Measurements from ENCODE around the gene RNF217. TPM values are rescaled to one million over a fixed set of nuclear protein-coding genes. Genes with fewer than 3 reads are reported as not detected.

RNF217 gene
- total RNA-seq, 4 donors from 2014 or later, result 4.5 to 15.5 (median 12.4) TPM

DNA sequence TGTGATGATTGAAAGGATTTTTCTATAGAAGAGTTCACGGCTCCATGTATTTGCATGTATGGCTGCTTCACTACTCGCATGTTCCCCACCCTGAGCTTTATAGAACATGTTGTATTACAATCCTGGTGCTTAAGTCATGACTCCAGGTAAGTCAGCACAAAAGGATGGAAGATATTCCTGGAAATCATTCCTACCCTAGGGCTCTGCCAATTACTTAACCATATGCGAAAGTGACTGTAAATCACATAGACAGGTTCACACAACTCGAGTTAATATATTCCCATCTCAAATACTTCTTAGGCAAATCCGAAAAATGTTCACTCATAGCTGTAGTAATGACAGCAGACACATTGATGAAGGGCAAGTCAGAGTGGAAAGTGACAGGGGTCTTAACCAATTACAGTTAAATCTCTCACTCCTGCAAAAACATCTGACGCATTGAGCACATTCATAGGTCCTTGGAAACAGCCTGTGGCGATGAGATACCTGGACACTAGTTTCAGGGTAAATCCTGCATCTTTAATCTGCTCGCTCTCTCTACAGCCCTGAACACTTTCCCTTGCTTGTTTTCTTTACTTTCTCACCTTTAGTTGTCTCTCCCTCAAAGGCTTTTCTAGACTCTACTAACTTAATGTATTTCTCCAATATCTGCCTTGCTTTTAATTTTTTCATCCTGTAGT, 35.1 kb downstream of the RNF217 start:
- H3K4me1 ChIP-seq, result peaks cover 86 to 91% of the 10 kb centered on the region in 2 donors
- DNase-seq, result no peak
- H3K9me3 ChIP-seq, result no peaks in the 10 kb centered on the region
- in situ Hi-C loops (cut with MboI; ENCODE audit: low sequenced_read_pairs in 4 of 4), result loop anchor here in 1 of 4 donors (25.0 kb wide), 1 partner anchor 290 kb away; no protein-coding TSS in a partner anchor
- H3K27ac ChIP-seq, result peak overlapping the region in 1 of 4 donors; percentile 7
- no peak overlapping the region for H3K4me3 ChIP-seq
- TF ChIP-seq, protein P1, sequence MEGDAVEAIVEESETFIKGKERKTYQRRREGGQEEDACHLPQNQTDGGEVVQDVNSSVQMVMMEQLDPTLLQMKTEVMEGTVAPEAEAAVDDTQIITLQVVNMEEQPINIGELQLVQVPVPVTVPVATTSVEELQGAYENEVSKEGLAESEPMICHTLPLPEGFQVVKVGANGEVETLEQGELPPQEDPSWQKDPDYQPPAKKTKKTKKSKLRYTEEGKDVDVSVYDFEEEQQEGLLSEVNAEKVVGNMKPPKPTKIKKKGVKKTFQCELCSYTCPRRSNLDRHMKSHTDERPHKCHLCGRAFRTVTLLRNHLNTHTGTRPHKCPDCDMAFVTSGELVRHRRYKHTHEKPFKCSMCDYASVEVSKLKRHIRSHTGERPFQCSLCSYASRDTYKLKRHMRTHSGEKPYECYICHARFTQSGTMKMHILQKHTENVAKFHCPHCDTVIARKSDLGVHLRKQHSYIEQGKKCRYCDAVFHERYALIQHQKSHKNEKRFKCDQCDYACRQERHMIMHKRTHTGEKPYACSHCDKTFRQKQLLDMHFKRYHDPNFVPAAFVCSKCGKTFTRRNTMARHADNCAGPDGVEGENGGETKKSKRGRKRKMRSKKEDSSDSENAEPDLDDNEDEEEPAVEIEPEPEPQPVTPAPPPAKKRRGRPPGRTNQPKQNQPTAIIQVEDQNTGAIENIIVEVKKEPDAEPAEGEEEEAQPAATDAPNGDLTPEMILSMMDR (IDR thresholded peaks at IDR 0.05 in 4 of 5, conservative IDR thresholded peaks at IDR 0.05 in 1 of 5), result no peak
- no peak for TF ChIP-seq POLR2A (IDR thresholded peaks at IDR 0.05)
- H3K27me3 ChIP-seq, result no peaks in the 10 kb centered on the region
- intact Hi-C loops (cut with DNase I; ENCODE audit: low total_unique reads), result no loop called here
- H3K36me3 ChIP-seq, result no peaks in the 10 kb centered on the region
- no peak for ATAC-seq

DNA sequence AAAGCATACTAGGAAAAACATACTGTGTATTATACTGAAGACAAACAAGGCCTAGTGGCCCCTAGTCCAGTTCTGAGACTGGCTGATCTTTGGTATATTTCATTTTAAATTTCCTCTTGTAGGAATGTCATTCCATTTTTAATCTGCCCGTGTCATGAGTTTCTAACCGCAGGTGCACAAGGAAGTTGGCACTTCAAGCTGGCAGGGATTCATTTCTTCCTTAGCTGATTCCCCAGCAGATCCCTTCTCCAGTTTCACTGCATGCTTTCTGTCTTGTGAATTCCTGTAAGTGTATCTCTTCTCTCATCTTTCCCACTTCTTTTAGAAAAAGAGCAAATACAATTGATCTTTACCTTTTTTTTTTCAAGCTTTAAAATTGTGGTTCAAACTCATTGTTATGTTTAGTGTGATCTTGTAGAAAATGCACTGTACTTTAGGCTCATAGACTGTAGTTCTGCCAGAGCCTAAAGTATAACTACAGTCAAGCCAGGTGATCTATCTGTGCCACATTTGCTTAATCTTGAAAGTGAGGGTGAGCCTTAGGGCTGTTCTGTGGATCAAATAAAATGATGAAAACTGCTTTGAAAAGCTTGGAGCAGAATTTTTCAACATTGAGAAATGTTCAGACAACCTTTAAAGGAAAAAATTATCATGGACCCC, 37.0 kb downstream of the RNF217 start:
- Histone ChIP-seq H3K27me3 (no peaks in the 10 kb centered on the region), H3K4me3 (no peak overlapping the region), H3K9me3 (no peaks in the 10 kb centered on the region), H3K36me3 (no peaks in the 10 kb centered on the region), H3K27ac (peak overlapping the region; percentile 56 to 81 (median 70)), H3K4me1 (peaks cover 80 to 92% of the 10 kb centered on the region in 2 donors)
- intact Hi-C loops (cut with DNase I; ENCODE audit: low total_unique reads), result loop anchor here (2.0 kb wide), 1 partner anchor 38 kb away; no protein-coding TSS in a partner anchor
- in situ Hi-C loops (cut with MboI; ENCODE audit: low sequenced_read_pairs in 4 of 4), result loop anchor here in 1 of 4 donors (25.0 kb wide), 1 partner anchor 288 kb away; no protein-coding TSS in a partner anchor
- TF ChIP-seq POLR2A (IDR thresholded peaks at IDR 0.05), result no peak
- TF ChIP-seq, protein P1 (IDR thresholded peaks at IDR 0.05 in 4 of 5, conservative IDR thresholded peaks at IDR 0.05 in 1 of 5), result no peak
- ATAC-seq (peak; percentile 84 to 85), DNase-seq (peak; percentile 57 to 59)

DNA sequence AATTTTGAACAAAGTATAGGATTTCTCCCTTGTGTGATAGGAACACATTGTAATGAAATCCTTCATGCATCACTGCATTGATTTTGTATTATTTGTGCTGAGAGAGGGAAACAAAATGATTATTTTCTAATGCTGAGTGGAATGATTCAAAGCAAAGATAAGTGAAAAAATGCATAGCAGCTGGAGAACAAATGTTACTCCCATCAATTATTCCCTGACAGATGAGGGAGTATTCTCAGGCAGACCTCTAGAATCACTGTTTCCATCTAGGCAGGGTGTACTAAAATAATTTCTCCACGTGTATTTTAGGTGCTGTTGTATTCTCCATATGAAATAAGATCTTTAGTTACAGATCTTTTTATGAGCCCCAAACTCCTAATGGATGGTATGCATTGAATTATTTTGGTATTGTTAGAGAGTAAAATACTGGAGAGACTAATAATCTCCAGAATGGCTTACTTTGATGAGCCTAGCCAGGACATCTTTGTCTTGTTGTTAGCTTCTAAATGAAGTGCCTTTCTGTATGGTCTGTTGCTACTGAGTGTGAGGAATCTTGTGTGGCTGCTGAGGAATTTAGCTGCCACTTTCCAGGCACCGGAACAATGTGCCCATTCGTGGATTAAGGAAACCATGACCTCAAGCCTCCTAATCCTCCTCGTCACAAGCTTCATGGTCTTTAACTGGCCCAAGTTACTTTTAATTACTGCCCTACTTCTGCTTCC, 39.6 kb downstream of the RNF217 start:
- no peaks in the 10 kb centered on the region for H3K9me3 ChIP-seq
- peak overlapping the region in 3 of 4 donors; percentile 13 to 39 (median 25) for H3K27ac ChIP-seq
- ATAC-seq (peak; percentile 31 to 34), DNase-seq (no peak)
- TF ChIP-seq, protein P1 (IDR thresholded peaks at IDR 0.05 in 4 of 5, conservative IDR thresholded peaks at IDR 0.05 in 1 of 5), result no peak
- no peak for TF ChIP-seq POLR2A (IDR thresholded peaks at IDR 0.05)
- H3K27me3 ChIP-seq, result no peaks in the 10 kb centered on the region
- H3K4me3 ChIP-seq, result peak overlapping the region; percentile 10 to 38 (median 30)
- in situ Hi-C loops (cut with MboI; ENCODE audit: low sequenced_read_pairs in 4 of 4) (no loop called here), intact Hi-C loops (cut with DNase I; ENCODE audit: low total_unique reads) (no loop called here)
- no peaks in the 10 kb centered on the region for H3K36me3 ChIP-seq
- peaks cover 56 to 66% of the 10 kb centered on the region in 2 donors for H3K4me1 ChIP-seq

DNA sequence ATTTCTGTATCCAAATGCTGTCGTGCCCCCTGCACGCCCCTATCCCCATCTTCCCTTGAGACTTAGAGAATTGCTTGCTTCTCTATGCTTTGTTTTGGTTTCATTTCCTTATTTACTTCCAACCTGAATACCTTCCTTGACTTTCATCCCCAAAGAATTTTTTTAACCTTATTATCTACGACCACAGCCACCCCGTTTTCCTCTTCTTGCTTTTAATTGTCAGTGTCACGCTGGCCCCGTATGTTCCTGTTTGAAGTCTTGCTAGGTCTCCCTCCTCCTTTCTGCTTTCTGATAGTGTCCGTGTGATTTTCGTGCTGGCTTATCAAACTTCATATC, 40.1 kb downstream of the RNF217 start:
- DNase-seq (no peak), ATAC-seq (no peak)
- TF ChIP-seq, protein P1 (IDR thresholded peaks at IDR 0.05 in 4 of 5, conservative IDR thresholded peaks at IDR 0.05 in 1 of 5), result no peak
- no peak for TF ChIP-seq POLR2A (IDR thresholded peaks at IDR 0.05)
- in situ Hi-C loops (cut with MboI; ENCODE audit: low sequenced_read_pairs in 4 of 4), result no loop called here
- Histone ChIP-seq H3K27me3 (no peaks in the 10 kb centered on the region), H3K27ac (peak overlapping the region in 3 of 4 donors; percentile 13 to 39 (median 25)), H3K4me3 (peak overlapping the region; percentile 10 to 38 (median 30)), H3K4me1 (peaks cover 51 to 60% of the 10 kb centered on the region in 2 donors), H3K9me3 (no peaks in the 10 kb centered on the region), H3K36me3 (no peaks in the 10 kb centered on the region)
- intact Hi-C loops (cut with DNase I; ENCODE audit: low total_unique reads), result no loop called here
